ENCODE data around the gene SH2D5.
A peak's percentile ranks its signal among the peaks of the same experiment; 100 is the strongest.

Gene SH2D5

GRCh38 chr1:20713440-20713839, 19.1 kb downstream of the SH2D5 start:
- no peak for DNase-seq (ENCODE audit: low read depth)

DNA sequence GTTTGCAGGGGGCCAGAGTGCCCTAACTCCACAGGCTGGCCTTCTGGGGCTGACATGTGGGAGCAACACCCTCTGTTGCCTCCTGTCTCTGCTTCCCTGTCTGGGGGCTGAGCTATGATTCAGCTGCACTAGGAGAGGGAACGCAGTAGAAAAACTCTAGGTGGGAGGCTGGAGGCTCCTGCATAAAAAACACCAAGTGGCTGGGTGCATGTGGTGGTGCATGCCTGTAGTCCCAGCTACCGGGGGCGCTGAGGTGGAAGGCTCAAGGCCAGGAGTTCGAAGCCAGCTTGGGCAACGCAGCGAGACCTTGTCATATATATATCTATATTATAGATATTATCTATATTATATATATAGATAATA, 20.3 kb downstream of the SH2D5 start:
- DNase-seq (ENCODE audit: low read depth) = no peak

GRCh38 chr1:20711285-20712214, 21.0 kb downstream of the SH2D5 start:
- no peak for DNase-seq (ENCODE audit: low read depth)

DNA sequence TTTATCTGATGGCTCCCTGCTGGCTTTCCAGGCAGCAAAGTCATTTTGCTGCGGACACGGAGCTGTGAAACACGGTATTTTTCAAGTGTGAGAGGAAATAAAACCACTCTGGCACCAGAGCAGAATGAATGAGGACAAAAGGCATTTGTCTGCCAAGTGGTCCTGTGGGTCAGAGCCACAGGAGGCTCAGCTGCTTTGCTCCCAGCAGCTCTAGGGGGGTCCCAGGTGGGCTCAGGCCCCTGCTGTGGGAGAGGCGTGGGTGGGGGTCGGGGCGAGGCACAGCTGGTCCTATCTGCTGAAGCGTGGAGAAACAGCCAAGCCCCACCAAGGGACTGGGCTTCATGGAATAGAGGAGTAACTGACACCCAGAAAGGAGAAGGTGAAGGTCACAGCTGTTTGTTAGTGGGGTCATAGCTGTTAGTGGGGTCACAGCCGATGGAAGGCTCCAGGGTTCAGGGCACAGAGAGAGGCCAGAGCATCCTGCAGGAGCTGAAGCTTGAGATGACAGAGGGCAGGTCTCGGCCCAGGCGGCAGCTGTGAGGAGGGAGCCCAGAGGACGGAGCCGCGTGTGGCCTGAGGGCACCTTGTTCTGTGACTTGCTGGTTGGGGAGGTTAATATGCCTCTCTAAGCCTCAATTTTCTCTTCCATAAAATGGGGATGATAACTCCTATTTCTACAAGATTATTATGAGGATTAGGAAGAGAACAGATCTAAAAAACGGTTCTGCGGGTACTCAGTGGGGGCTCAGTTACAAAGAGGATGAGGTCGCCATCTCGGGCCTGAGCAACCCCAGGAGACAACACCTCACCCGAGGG, 21.8 kb downstream of the SH2D5 start:
- DNase-seq (ENCODE audit: low read depth) = no peak

DNA sequence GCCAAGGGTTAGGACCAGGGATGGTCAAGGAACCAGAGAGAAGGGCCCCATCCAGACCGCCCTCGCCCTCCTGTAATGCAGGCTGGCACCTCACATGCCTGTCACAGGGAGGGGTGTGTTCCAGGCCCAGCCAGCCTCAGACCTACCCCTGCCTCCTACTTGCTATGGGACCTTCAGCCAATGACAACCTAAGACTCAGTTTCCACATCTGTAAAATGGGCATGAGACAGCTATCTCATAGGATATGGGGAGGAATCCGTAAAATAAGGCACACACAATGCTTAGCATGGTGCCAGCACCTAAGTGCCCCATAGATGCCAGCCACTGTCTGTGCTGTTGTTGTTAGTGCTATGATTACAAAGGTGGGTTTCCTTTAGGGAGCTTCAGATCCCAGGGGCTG, 22.6 kb downstream of the SH2D5 start:
- no peak for DNase-seq (ENCODE audit: low read depth)

DNA sequence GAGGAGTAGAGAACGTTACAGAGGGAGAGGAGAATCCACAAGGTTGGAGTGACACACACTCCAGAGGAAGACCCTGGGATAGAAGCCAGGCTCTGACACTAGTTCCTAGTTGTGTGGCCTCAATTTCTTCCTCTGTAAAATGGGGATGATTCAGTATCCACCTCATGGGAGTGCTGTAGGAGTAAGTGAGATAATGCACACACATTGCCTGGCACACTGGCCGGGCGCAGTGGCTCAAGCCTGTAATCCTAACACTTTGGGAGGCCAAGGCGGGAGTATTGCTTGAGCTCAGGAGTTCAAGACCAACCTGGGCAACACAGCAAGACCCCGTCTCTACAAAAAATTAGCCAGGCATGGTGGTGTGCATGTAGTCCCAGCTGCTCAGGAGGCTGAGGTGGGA, 23.6 kb downstream of the SH2D5 start:
- DNase-seq (ENCODE audit: low read depth) = no peak

GRCh38 chr1:20708057-20708456, 24.4 kb downstream of the SH2D5 start:
- no peak for DNase-seq (ENCODE audit: low read depth)

- DNase-seq (ENCODE audit: low read depth) = no peak
These were observed 25.7 kb downstream of the SH2D5 start for GRCh38 chr1:20706841-20707240.

- DNase-seq (ENCODE audit: low read depth) = no peak
These were observed 27.2 kb downstream of the SH2D5 start for GRCh38 chr1:20705203-20705755.

- DNase-seq (ENCODE audit: low read depth) = no peak
These were observed 27.9 kb downstream of the SH2D5 start for GRCh38 chr1:20704390-20705202.

DNA sequence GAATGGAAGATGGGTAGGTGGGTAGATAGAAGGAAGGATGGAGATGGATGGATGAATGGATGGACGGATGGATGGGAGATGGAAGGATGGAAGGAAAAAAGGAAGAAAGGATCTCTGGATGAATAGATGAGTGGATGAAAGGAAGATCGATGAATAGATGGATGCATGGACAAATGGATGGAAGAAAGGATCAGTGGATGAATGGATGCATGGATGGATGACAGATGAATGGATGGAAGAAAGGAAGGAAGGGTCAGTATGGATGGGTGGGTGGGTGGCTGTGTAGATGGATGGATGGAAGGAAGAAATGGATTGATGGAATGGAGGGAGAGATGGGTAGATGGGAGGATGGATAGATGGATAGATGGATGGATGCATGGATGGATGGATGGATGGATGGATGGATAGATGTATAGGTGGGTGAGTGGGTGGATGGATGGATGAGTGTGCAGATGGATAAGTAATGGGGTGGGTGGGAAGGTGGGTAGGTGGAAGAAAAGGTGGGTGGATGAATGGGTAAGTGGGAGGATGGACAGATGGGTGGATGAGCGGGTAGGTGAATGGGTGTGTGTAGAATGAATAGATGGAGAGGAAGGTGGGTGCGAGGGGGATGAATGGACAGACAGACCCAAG, 29.3 kb downstream of the SH2D5 start:
- no peak for DNase-seq (ENCODE audit: low read depth)

GRCh38 chr1:20702416-20702815, 30.1 kb downstream of the SH2D5 start:
- peak; percentile 33 for DNase-seq (ENCODE audit: low read depth)

DNA sequence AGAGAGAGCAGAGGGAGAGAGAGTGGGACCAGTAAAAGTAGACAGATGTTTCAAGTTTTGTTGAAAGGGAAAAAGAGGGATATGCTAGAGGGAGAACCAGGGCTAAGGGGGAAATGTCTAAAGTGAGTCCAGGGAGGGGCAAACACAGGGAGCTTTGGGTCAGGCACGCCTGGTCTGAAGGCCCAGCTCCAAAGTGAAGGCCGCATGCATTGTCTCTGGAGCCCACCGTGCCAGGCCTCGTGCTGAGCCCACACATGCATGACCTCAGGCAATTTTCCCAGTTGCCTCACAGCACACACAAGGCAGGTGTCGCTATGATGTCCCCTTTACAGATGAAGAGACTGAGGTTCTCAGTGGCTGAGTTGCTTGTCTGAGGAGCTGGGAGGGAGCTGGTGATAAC, 30.7 kb downstream of the SH2D5 start:
- DNase-seq (ENCODE audit: low read depth) = no peak

DNA sequence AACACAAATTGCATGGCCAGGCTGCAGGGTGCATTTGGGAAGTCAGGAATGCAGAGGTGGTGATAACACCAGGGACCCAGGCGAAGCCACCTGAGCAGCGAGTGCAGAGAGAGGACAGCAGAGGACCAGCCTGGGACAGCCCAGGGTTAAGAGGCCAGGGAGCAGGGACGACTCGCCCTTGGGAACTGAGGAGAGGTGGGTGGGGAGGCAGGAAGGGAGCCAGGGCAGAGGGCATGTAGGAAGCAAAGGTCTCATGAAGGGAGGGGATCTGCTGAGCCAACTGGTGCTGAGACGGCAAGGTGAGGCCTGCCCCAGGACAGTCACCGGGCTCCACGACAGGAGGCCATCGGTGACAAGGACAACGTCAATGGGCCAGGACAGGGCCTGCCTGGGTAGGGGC, 31.1 kb downstream of the SH2D5 start:
- no peak for DNase-seq (ENCODE audit: low read depth)

DNA sequence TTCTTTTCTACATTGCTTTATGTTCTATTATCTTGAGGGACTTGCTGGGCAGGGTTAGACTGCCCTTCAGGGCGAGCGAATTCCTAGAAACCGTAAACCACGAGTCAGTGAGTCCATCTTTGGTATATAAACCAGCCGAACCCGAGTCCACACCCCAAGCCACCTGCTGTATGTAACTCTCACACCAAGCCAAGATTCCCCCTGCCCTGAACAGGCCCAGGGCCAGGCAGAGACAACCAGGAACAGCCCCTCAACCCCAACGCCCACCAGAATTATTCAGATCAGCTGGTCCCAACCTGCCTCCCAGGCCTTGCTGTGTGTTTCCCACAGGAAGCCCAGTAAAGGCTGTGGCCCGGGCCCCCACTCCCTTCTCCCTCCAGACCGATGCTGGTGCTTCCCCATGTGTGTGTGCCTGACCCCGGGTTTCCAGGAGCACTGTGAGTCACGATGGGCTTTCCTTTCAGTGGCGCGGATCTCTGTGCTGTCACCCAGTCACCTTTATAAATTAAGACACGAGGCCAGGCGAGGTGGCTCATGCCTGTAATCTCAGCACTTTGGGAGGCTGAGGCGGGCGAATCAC, 31.8 kb downstream of the SH2D5 start:
- no peak for DNase-seq (ENCODE audit: low read depth)

DNA sequence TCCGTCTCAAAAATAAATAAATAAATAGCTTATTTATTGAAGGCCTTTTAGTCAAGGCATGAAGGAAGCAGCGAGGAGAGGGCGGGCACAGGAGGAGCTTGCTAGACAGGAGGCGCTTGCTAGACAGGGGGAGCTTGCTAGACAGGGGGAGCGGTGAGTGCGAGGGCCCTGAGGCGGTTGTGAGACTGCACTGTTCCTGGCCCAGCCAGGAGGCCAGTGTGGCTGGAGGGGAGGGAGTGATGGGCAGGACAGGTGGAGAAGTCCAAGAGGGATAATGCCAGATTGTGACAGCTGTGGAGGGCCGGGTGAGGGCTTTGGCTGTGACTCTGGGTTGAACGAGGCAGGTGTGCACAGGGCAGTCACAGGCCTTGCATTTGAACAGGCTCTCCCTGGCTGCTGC, 32.9 kb downstream of the SH2D5 start:
- no peak for DNase-seq (ENCODE audit: low read depth)

DNA sequence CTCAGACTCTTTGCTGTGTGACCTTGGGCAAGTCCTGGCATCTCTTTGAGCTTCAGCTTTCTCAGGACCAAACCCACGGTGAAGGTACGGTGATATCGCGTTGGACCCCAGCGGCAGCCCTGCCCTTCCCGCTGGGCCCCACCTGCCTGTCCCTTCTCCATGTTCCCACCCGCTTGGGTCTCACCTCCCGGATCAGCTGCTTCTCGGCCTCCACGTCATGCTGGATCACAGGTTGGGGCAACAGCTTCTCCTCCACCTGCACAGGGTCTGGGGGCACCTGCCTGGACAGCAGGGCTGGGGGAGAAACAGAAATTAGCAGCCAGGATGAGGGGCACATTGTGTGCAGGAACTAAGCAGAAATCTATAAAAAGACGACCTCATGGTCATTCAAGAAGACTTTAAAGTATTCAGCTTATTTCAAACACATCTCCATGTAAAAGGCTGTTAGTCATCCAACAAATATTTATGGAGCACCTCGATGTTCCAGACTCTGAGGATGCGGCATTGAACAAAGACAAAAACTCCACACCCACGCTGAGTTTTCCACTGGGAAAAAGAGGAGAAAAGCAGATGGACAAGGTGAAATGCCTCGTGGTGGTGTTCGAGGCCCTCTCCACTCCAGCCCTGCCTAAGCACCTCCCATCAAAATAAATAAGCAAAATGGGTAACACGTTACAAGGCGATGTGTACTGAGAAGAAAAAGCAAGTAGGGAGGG, 34.1 kb downstream of the SH2D5 start:
- DNase-seq (ENCODE audit: low read depth) = peak; percentile 41

DNA sequence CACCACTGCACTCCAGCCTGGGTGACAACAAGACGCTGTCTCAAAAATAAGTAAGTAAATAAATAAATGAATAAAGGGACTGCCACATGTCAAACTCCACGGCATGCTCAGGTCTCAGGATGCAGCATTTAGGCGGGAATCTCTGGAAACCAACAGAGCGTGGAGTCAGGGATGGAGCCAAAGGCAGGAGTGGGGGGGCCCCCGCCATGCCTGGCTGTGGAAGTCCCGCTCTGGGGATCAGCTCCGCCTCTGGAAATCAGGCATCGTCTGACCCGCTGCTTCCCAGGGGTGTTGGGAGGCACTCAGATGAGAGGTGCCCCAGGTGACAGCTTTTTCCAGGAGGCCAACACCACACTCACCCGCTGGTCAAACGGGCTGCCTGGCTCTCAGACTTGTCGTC, 34.9 kb downstream of the SH2D5 start:
- no peak for DNase-seq (ENCODE audit: low read depth)

DNA sequence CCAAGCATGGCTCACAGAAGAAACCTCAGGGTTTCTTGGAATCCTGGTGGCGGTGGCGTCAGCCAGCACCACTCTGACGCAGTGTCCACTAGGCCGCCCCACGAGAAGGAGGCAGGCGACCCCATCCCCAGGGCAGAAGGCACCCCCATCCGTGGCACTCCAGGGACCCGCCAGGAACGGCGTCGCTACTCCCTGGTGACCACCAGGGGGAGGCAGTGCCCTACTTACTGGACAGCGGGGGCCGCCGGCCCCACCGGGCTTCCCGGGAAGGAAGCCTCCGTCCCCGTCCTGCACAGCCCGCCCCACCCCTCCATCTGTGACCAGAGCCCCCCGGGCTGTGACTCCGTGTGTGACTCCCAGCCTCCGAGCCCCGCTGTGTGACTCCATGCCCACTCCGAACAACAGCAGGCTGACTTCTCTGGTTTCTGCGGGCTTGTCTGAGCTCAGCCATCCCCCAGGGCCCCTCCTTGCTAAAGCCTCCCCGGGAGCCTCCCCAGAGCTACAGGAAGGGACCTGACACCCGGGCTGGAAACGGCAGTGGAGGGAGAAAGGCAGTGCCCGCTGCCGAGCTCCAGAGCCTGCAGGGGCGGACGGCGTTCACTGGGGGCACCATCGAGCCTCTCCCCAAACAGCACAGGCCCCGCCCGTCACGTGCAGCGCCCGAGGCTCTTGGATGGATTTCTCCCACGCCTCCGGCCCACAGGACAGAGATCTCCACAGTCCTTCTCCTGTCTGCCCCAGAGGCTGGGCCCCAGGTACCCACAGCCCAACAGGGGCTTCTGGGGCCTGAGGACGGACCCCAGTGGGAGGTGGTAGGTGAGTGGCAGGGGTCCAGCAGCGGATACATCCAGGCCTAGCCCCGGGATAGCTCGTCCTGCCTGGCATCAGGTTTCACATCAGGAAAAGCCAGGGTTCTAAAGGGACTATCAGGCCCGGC, 35.8 kb downstream of the SH2D5 start:
- peak; percentile 90 for DNase-seq (ENCODE audit: low read depth)
